Dendritic cell treated with granulocyte-macrophage colony-stimulating factor and Interleukin-4, amounts not matched to agents 40 ng/mL and 50 ng/mL, for 4 days (primary cell): Measurements from ENCODE around the gene SLAMF6.
A peak's percentile ranks its signal among the peaks of the same experiment; 100 is the strongest.
"Not testable (repeated sequence)": the region's sequence is repeated elsewhere in the genome, so short reads cannot be mapped to it uniquely, and the experiment has no call there.

Experiments
- H3K27ac Mint-ChIP-seq: one replicate; pipeline ENCODE4 v1.8.0; 2022; ENCODE audit warnings: mild to moderate bottlenecking, mixed read lengths
- H3K27me3 Mint-ChIP-seq: one replicate; pipeline ENCODE4 v1.8.0; 2022; ENCODE audit warnings: mild to moderate bottlenecking, mixed read lengths
- H3K36me3 Mint-ChIP-seq: one replicate; pipeline ENCODE4 v1.8.0; 2022; ENCODE audit warnings: low read depth, mixed read lengths
- H3K4me1 Mint-ChIP-seq: one replicate; pipeline ENCODE4 v1.8.0; 2022; ENCODE audit warnings: low read depth, mixed read lengths
- H3K4me3 Mint-ChIP-seq: one replicate; pipeline ENCODE4 v1.8.0; 2022; ENCODE audit warnings: mild to moderate bottlenecking, moderate library complexity, mixed read lengths
- H3K9me3 Mint-ChIP-seq: one replicate; pipeline ENCODE4 v1.8.0; 2022; ENCODE audit warnings: mixed read lengths
- intact Hi-C: fragments of 100-400 bp; cut with micrococcal nuclease; formaldehyde crosslinking; loops from one replicate; pipeline ENCODE4 v1.15.0; 2022

SLAMF6 gene

DNA sequence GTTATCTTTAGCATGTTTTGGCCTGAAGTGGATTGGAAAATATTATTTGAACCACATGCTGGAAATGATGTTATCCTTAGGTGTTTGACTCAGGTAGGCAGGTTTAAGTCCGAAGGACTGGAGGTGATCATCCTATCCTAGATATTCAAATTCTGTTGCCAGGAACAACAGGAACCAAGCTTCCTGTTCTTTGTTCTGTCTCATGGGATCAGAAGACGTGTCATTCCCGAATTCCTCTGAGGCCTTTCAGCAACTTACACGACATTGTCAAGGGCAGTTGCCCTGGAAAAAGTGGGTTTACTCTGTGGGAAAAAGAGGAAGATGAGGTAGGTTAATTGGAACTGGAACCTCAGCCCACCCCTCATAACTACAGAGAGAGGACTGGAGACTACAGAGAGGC, 36.6 kb downstream of the SLAMF6 start:
- no peak overlapping the region for H3K4me3 Mint-ChIP-seq
- H3K27me3 Mint-ChIP-seq: peaks cover 1% of the 10 kb centered on the region
- H3K27ac Mint-ChIP-seq: no peak overlapping the region
- H3K36me3 Mint-ChIP-seq: peaks cover 6% of the 10 kb centered on the region
- H3K4me1 Mint-ChIP-seq: no peaks in the 10 kb centered on the region
- intact Hi-C loops: no loop called here
- H3K9me3 Mint-ChIP-seq: no peaks in the 10 kb centered on the region

DNA sequence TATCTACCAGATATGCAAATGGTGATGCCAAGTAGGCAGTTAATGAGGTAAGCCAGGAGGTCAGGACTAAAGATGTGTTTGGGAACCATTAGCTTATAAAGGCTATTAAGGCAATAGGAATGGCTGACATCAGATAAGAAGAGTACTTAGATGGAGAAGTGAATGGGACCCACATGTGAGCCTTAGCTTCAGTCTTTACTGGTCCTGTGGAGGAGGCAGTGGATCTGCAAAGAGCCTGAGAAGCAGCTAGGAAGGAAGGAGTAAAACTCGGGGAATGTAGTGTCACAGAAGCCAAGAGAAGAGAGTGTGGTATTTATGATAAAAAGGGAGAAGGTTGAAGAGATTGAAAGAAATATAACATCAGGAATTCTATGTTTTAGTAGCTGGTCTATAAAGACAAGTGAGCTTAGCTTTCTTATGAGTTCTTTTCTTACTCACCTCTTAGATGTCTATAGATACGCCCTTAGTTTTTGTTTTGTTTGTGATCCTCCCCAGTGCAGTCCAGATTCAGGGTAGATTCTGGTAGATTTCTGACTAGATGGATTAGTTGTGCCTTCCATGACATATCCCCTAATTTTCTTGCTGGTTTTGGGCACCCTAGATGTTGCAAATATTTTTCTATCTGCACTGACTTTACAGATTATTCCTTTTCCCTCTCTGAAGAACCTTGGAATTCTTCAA, 39.4 kb downstream of the SLAMF6 start:
- no peak overlapping the region for H3K27ac Mint-ChIP-seq
- peaks cover 3% of the 10 kb centered on the region for H3K27me3 Mint-ChIP-seq
- H3K36me3 Mint-ChIP-seq: no peaks in the 10 kb centered on the region
- no peak overlapping the region for H3K4me3 Mint-ChIP-seq
- no peaks in the 10 kb centered on the region for H3K4me1 Mint-ChIP-seq
- intact Hi-C loops: no loop called here
- H3K9me3 Mint-ChIP-seq: peaks cover 17% of the 10 kb centered on the region

DNA sequence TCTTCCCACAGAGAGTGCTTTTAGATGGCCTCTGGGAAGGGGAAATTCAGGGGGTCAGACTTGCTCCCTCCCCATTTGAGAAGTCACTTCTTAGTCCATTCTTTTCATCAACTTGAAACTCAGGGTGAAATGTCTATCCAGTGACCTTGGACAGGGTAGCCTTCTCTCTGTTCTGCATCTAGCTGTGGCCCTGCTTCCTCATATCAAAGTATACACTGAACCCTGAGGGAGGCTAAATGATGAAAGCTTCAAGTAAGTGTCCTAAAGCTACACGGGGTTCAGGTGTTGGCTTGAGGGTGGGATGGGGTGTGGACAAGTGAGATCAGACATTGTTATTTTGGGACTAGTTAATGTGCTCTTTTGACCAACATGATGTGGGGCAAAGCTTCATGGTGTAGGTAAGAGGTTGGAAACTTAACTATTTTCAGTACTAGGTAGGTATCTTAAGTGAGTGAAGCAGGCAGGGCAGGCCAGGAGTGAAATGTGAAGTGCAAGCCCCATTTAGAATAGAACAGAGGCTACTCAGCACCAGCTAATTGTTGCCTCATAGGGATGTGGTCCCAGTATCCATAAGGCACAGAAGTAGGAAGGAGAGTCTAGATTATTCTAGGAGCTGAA, 41.0 kb downstream of the SLAMF6 start:
- peaks cover 7% of the 10 kb centered on the region for H3K27me3 Mint-ChIP-seq
- no peaks in the 10 kb centered on the region for H3K36me3 Mint-ChIP-seq
- peaks cover 18% of the 10 kb centered on the region for H3K9me3 Mint-ChIP-seq
- H3K27ac Mint-ChIP-seq: no peak overlapping the region
- no peak overlapping the region for H3K4me3 Mint-ChIP-seq
- no peaks in the 10 kb centered on the region for H3K4me1 Mint-ChIP-seq
- intact Hi-C loops: no loop called here

GRCh38 chr1:160480781-160481180, 42.3 kb downstream of the SLAMF6 start:
- intact Hi-C loops, H3K27me3 Mint-ChIP-seq, H3K4me1 Mint-ChIP-seq, H3K4me3 Mint-ChIP-seq, H3K27ac Mint-ChIP-seq, H3K36me3 Mint-ChIP-seq: not testable (repeated sequence)
- peaks cover 18% of the 10 kb centered on the region for H3K9me3 Mint-ChIP-seq

DNA sequence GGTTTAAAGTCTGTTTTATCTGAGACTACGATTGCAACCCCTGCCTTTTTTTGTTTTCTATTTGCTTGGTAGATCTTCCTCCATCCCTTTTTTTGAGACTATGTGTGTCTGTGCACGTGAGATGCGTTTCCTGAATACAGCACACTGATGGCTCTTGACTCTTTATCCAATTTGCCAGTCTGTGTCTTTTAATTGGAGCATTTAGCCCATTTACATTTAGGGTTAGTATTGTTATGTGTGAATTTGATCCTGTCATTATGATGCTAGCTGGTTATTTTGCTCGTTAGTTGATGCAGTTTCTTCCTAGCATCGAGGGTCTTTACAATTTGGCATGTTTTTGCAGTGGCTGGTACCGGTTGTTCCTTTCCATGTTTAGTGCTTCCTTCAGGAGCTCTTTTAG, 44.0 kb downstream of the SLAMF6 start:
- H3K4me1 Mint-ChIP-seq, H3K36me3 Mint-ChIP-seq, H3K27me3 Mint-ChIP-seq, H3K4me3 Mint-ChIP-seq, H3K27ac Mint-ChIP-seq, intact Hi-C loops: not testable (repeated sequence)
- H3K9me3 Mint-ChIP-seq: peaks cover 18% of the 10 kb centered on the region

DNA sequence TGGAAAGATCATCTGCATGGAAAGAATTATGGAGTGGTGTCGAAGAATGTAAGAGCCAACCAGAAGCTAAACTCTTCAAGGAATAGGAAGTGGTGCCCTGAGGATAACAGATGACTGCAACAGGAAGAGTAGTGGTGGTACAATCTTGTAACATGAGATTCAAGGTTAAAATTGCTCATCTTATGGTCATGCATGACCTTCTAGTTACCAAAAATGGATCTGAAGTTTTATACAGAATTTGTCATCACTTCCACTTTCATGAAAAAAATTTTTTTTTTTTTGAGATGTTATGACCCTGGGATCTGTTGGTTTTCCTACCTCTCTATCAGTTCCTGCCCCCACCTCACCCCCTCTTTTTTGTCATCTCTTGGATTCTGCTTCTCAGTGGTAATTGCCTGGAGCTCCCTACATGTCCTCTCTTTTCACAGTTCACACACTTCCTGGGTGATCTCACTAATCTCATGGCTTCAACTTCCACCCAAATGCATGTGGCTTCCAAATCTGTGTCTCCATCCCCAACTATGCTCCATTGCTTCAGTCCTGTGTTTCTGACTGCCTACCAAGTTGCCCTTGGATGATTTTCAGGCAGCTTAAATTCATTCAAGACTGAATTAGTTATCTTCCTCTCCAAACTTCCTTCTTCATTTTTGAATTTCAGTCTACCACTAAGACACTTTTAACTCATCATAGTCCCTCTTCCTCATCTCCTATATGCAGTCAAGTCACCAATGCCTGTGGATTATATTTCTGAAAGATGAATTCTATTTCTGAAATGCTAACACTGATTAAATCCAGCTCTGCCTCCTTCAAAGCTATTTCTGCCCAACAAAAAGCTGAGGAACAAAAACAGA, 48.4 kb downstream of the SLAMF6 start:
- no peak overlapping the region for H3K4me3 Mint-ChIP-seq
- peaks cover 7% of the 10 kb centered on the region for H3K27me3 Mint-ChIP-seq
- peaks cover 11% of the 10 kb centered on the region for H3K9me3 Mint-ChIP-seq
- no peaks in the 10 kb centered on the region for H3K36me3 Mint-ChIP-seq
- no peaks in the 10 kb centered on the region for H3K4me1 Mint-ChIP-seq
- no peak overlapping the region for H3K27ac Mint-ChIP-seq
- intact Hi-C loops: no loop called here

GRCh38 chr1:160472112-160472511, 50.9 kb downstream of the SLAMF6 start:
- H3K36me3 Mint-ChIP-seq: no peaks in the 10 kb centered on the region
- no peaks in the 10 kb centered on the region for H3K27me3 Mint-ChIP-seq
- H3K4me1 Mint-ChIP-seq: peaks cover 5% of the 10 kb centered on the region
- intact Hi-C loops: no loop called here
- H3K27ac Mint-ChIP-seq: no peak overlapping the region
- no peak overlapping the region for H3K4me3 Mint-ChIP-seq
- no peaks in the 10 kb centered on the region for H3K9me3 Mint-ChIP-seq

DNA sequence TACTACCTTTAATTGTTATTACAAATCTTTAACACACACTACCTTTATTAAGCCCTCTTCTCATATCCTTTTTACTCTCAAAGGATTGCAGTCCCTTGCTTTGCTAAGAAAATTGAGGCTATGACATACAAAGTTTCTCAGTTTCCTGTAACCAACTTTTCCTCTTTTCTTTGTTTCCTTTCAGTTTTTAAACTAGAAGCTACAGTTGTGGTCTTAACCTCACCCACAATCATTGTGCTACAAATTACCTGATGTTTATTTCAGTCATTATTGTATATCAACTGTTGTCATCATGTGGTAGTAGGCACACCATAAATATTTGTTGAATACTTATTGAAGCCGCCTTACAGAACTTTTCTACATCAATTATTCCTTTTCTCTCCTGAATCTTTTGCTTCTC, 51.8 kb downstream of the SLAMF6 start:
- H3K9me3 Mint-ChIP-seq: no peaks in the 10 kb centered on the region
- no peak overlapping the region for H3K4me3 Mint-ChIP-seq
- no peaks in the 10 kb centered on the region for H3K36me3 Mint-ChIP-seq
- no peaks in the 10 kb centered on the region for H3K27me3 Mint-ChIP-seq
- peaks cover 14% of the 10 kb centered on the region for H3K4me1 Mint-ChIP-seq
- H3K27ac Mint-ChIP-seq: no peak overlapping the region
- intact Hi-C loops: no loop called here

- no peaks in the 10 kb centered on the region for H3K9me3 Mint-ChIP-seq
- H3K4me1 Mint-ChIP-seq: peaks cover 35% of the 10 kb centered on the region
- no peaks in the 10 kb centered on the region for H3K36me3 Mint-ChIP-seq
- H3K4me3 Mint-ChIP-seq: no peak overlapping the region
- no peak overlapping the region for H3K27ac Mint-ChIP-seq
- intact Hi-C loops: no loop called here
- H3K27me3 Mint-ChIP-seq: peaks cover 3% of the 10 kb centered on the region
Observed at GRCh38 chr1:160467576-160467975, 55.5 kb downstream of the SLAMF6 start.

- Mint-ChIP-seq H3K27me3 (peaks cover 3% of the 10 kb centered on the region), H3K9me3 (no peaks in the 10 kb centered on the region), H3K36me3 (no peaks in the 10 kb centered on the region), H3K27ac (peak overlapping the region; percentile 56), H3K4me1 (peaks cover 35% of the 10 kb centered on the region), H3K4me3 (no peak overlapping the region)
- intact Hi-C loops: no loop called here
Observed at GRCh38 chr1:160466961-160467360, 56.1 kb downstream of the SLAMF6 start.

DNA sequence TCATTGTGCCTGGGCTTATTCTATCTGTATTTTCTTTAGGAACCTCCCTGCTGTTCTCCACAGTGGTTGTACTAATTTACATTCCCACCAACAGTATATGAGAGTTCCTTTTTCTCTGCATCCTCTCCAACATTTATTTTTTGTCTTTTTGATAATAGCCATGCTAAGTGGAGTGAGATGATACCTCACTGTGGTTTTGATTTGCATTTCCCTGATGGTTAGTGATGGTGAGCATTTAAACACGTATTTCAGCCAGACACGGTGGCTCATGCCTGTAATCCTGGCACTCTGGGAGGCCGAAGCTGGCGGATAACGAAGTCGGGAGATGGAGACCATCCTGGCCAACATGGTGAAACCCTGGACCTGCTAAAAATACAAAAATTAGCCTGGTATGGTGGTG, 57.9 kb downstream of the SLAMF6 start:
- intact Hi-C loops: no loop called here
- H3K9me3 Mint-ChIP-seq: no peaks in the 10 kb centered on the region
- H3K4me1 Mint-ChIP-seq: peaks cover 45% of the 10 kb centered on the region
- H3K4me3 Mint-ChIP-seq: no peak overlapping the region
- peaks cover 4% of the 10 kb centered on the region for H3K27me3 Mint-ChIP-seq
- H3K27ac Mint-ChIP-seq: no peak overlapping the region
- no peaks in the 10 kb centered on the region for H3K36me3 Mint-ChIP-seq

DNA sequence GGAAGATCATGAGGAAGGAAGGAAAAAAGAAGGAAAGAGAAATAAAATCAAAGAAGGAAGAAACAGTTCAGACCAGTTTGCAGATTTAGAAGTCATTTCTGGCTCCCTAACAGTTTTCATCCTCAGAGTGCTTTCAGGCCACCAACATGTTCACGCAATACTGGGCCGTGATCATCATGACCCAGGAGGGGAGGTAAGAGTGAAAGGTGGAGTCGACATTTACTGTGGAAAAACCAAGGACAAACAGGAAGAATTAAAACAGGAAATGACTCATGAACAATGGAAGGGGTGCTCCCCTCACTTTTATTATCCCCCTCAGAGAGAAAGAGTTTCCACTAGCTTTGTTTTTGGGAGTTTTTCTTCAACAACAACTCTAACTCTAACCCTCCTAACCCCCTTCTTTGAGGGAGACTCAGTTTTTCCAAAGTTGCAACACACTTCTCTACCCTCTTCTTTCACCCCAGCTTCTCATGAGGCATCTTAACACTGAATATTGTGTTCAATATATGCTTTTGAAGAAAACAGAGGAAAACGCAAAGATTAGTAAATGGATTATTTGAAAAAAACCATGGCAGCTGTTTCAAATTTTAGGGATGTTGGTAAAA, 62.3 kb downstream of the SLAMF6 start:
- intact Hi-C loops: no loop called here
- no peaks in the 10 kb centered on the region for H3K9me3 Mint-ChIP-seq
- H3K4me1 Mint-ChIP-seq: peaks cover 32% of the 10 kb centered on the region
- H3K27me3 Mint-ChIP-seq: peaks cover 4% of the 10 kb centered on the region
- no peak overlapping the region for H3K4me3 Mint-ChIP-seq
- peak overlapping the region; percentile 46 for H3K27ac Mint-ChIP-seq
- H3K36me3 Mint-ChIP-seq: no peaks in the 10 kb centered on the region

- H3K9me3 Mint-ChIP-seq: no peaks in the 10 kb centered on the region
- peaks cover 4% of the 10 kb centered on the region for H3K27me3 Mint-ChIP-seq
- H3K4me3 Mint-ChIP-seq: no peak overlapping the region
- peaks cover 28% of the 10 kb centered on the region for H3K4me1 Mint-ChIP-seq
- intact Hi-C loops: no loop called here
- H3K36me3 Mint-ChIP-seq: no peaks in the 10 kb centered on the region
- H3K27ac Mint-ChIP-seq: peak overlapping the region; percentile 46
Observed at GRCh38 chr1:160460214-160460642, 62.8 kb downstream of the SLAMF6 start.

- Mint-ChIP-seq H3K27ac (no peak overlapping the region), H3K36me3 (no peaks in the 10 kb centered on the region), H3K4me3 (no peak overlapping the region), H3K4me1 (peaks cover 22% of the 10 kb centered on the region), H3K9me3 (no peaks in the 10 kb centered on the region), H3K27me3 (peaks cover 4% of the 10 kb centered on the region)
- intact Hi-C loops: no loop called here
Observed at GRCh38 chr1:160459687-160460086, 63.4 kb downstream of the SLAMF6 start.
